HG03354 (cell line): Measurements from ENCODE around the gene NLK.

Experiments used
- ATAC-seq: cut with Tn5 transposase; IDR thresholded peaks from one replicate; pipeline ENCODE4 v1.9.1; 2021; ENCODE audit warnings: mild to moderate bottlenecking; ENCODE audit not compliant: unreplicated experiment, poor library complexity, severe bottlenecking

NLK gene

DNA sequence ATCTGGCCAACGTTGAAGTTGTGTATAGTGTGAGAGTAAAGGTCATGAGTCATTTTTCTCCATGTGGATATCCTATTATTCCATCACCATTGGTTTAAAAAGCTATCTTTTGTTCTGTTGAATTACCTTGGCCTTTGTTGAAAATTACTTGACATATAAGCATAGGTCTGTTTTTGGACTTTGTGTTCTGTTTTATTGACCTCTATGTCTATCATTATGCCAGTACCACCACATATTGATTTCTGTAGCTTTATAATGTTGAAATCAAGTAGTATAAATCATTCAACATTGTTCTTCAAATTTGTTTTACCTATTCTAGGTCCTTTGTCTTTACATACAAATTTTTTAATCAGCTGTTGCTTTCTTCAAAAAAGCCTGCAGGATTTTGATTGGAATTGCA is 58.5 kb downstream of the NLK start:
- ATAC-seq: no peak

DNA sequence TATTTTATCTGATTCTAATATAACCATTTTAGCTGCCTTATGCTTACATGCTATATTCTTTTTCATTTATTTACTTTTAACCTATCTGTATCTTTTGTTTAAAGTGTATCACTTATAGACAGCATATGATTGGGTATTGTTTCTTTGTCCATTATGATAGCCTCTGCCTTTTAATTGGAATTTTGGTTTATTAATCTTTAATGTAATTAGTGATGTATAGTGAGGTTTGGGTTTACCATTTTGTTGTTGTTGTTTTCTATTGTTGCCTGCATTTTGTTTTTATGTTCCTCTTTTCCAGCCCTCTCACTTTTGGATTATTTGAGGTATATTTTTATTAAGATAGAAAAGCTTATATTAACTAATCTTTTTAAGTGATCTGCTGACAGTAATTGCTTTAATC is 59.4 kb downstream of the NLK start:
- ATAC-seq: no peak

DNA sequence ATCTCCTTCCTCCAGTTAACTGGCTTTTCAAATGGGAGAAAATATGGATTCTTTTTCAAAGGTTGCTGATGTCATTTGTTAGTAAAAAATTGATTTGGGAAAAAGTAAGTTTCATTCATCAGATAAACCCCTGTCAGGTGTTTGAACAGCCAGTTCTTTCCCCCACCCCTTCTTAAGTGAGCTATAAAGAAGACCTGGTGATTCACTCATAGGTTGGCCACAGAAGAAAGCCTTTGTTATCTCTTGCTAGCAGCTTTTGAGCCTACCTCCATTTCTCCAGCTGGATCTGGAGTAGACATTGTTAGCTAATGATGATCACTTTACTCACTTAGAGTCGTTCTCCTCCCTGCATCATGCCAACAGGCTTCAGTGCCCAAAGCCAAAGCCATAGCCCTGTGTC is 63.0 kb downstream of the NLK start:
- ATAC-seq: no peak

DNA sequence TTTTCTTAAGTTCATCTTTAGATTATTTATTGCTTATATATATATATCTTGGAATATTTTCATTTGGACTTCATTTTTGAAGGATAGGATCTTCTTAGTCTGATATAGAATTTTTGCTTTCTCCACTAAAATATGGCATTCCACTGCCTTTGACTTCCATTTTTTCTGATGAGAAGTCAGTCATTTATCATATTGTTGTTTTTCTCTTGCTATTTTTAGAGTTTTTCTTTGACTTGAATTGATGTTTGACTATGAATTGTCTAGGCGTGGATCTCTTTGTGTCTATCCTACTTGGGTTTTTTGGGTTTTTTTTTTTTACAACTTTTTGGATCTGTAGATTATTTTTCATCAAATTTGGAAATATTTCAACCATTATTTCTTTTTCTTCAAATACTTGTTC is 67.7 kb downstream of the NLK start:
- no peak for ATAC-seq

DNA sequence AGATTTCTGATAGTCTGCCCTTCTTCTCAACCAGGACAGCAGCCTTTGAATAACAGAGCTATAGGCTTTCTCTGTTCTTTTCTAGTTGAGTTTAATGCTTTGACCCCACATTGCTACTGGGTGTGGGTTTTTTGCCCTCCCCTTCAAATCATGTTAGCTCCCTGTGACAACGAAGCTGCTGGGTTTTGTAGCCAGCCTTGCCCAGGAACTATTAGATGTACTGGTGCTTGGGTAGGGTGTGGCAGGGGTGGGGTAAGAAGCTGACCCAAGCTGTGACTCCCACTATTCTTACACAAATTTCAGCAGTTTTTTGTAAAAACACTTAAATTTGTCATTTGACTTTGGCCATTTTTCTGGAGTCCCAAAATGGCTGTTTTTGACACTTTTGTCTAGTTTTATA is 69.7 kb downstream of the NLK start:
- ATAC-seq: no peak

DNA sequence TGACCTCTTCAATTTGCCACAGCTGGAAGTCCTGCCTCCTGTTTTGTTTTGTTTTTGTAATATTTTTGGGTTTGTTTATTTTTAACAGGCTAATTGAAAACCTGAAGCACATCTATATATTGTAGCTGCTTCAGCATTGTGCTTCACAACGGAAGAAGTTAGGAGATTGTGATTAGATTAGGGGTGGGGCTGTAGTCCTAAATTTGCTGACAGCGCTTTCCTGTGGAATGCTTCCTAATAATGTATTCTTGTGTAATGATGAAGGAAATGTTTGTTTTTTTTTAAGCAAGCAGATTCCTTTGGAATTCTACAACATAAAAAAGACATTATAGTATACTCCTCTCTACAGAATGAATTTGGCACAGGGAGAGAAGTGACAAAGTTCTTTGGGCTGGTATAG is 70.1 kb downstream of the NLK start:
- ATAC-seq: no peak

DNA sequence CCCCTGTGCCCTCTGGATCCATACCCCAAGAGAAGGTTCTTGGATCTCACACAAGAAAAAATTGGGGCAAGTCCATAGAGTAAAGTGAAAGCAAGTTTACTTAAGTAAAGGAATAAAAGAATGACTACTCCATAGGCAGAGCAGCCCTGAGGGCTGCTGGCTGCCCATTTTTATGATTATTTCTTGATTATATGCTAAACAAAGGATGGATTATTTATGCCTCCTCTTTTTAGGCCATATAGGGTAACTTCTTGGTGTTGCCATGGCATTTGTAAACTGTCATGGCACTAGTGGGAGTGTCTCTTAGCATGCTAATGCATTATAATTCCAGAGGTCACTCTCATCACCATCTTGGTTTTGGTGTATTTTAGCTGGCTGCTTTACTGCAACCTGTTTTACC is 70.8 kb downstream of the NLK start:
- no peak for ATAC-seq

DNA sequence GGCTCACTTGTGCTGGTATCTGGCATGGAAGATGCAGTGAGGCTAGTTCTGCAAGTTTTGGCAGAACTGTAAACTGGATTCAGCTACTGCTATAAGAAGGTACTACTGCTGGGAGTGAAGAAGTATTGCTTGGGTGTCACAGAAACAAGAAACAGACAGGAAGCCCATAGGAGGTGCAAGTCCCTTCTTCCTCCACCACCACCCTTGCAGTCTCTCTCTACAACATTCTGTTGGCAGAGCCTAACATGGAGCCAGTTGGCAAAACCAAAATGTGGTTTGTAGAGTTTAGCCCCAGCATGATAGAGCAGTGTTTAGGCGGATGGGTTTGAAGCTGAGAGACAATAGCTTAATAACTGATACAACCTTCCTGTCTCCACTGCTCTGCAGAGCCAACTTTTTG is 72.6 kb downstream of the NLK start:
- ATAC-seq: no peak

DNA sequence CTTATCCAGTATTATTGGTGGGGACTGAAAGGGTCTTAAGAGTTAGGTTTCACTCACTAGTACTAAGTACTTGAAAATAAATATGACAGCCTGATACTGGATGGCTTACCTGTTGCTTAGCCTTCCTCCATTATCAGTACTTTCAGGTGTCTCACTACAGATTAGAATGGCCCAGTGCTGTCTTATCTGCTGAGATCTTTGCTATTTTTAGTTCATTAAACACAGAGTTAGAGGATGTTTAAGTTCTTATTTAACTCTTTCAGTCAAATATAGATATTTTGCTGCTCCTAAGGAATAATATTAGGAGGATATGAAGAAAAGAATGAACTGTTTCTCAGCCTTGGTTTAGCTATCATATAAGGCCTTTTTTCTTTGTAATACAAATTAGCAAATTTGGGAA is 74.8 kb downstream of the NLK start:
- no peak for ATAC-seq

DNA sequence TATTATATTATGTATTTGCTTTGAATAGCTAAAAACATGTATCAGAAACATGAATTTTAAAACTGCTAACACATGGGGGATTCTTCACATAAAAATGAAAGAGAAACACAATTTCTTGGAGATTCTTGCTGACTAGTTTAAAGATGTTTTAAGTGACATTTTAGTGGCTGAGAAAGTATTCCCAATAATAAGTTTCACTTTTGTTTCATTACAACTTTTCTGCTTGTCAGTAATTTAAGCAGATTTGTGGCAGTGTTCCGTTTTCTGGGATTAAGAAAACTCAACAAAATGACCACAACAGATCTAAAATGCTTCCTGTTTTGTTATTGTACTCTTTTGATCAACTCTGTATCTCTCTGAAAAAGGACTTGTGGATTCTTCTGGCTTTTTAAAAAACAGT is 75.9 kb downstream of the NLK start:
- ATAC-seq: no peak

DNA sequence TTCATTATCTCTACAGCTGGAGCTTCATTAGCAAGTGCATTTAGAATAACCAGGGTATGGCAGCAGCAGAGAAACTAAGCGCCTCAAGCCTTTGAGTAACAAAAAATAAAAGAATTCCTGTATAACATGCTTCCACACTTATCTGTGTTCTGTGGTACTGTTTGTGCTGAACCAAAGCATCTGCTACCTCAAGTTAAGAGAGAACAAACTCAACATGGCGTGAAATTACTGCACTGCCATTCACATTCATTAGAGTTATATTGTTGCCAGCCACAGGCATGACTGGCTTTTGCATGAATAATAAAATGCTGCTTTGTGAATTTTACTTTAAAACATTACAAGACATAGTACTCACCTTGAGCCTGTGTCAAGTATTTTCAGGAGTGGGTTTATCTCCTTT is 76.6 kb downstream of the NLK start:
- ATAC-seq: no peak

DNA sequence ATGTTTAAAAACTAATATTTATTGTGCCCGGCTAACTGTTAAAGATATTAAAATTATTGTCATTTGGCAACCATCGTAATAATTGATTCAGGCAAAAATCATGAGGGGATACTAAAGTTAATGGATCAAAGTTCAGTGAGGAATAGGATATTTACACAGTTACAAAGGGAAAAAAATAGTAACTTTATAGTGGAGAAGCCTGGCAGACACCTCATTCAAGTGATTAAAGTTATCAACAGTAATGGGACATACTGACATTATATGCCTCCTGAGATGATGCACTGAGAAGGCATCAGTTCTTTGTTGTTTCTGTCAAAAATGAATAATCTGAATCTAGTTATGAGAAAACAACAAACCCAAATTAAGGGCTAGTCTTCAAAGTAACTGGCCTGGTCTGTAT is 77.1 kb downstream of the NLK start:
- no peak for ATAC-seq

DNA sequence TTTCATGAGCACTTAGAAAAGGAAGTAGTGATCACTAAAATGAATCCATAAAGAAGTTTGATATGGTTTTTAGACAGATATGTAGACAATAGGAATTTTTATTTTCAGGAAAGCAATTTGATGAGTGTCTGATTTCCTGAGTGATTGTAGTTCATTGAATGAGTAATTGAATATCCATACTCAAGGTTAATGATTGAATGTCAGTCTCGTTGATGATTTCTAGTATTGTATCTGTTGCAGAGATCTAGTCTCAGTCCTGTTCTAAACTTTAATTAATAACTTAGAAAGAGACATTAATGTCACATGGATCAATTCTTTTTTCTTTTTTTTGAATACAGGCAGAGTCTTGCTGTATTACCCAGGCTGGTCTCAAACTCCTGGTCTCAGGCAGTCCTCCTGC is 78.3 kb downstream of the NLK start:
- ATAC-seq: no peak

DNA sequence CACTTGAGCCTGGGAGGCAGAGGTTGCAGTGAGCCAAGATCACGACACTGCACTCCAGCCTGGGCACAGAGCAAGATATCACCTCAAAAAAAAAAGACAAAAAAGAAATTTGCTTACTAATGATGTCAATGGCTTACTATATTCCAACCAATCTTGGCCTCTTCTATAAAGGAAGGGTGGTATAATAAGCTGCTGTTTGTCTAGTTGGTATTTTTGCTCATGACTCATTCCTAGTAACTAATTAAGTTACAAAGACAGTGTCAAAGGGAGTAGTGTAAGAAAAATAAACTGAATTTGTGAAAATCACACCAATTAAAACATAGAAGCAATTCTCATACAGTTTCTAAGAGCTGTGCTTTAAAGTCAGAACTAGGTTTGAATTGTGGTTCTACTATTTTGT is 82.5 kb downstream of the NLK start:
- no peak for ATAC-seq

DNA sequence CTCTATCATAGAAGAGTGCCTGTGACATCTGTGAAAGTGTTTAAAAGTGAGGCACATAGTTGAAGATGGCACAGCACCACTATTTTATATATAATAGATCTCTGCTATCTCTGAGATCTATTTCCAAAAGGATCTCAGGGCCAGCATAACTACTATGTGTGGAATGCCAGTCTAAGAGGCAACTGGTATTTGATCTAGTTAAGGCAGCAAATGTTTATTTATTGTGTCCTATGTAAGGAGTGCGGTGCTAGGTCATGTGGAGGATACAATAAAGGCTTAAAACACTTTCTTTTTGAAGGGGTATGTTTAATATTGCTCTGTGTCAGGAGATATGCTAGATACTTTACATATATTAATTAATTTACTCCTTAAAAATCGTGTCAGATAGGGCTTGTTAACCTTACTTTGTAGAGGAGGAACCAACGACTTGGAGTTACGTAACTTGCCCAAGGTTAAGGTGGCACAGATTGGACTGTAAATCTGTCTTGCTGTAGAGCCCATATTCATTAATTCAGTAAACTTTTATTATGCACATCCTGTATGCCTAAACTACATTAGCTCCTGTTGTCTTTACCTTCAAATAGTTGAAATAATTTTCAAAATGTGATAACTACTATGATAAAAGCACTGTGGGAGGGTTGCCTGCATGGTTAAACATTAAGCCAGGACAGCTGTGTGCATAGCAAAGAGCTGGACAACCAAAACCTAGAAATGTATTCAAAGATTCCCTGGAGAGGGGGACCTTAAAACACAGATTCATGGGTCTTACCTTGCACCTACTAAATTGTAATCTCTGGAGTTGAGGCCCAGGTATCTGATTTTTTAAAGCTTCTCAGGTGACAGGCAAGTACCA is 83.3 kb downstream of the NLK start:
- no peak for ATAC-seq

DNA sequence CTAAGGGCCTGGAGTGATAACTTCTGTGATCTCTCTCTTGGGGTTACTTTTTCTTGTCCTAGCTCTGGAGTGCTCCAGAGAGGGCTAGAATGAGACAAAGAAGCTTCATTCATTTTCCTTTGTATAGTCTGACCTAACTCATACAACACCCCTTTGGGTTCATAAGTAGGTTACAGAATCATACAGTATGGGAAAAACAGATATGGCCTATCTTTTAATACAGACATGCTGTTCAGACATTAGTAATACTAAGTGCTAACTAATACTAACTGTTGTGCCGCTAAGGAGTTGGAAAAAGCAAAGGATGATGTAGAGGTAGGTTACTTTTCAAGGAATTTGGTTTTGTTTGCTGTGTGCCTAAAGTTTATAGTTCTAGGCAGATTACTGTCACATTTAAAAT is 84.7 kb downstream of the NLK start:
- ATAC-seq: no peak

DNA sequence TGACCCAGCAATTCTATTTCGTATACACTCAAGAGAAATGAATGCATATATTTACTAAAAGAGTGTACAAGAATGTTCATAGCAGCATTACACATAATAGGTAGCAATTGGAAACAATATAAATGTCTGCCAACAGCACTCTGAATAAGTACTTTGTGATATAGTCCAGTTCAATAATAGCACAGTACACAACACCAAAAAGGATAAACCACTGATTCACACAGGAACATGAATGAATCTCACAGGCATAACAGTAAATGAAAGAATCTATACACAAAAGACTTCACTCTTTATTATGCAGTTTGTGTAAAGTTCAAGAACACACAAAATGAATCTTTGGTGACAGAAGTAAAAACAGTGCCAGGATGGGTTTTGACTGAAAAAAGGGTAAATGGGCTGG is 86.3 kb downstream of the NLK start:
- no peak for ATAC-seq

DNA sequence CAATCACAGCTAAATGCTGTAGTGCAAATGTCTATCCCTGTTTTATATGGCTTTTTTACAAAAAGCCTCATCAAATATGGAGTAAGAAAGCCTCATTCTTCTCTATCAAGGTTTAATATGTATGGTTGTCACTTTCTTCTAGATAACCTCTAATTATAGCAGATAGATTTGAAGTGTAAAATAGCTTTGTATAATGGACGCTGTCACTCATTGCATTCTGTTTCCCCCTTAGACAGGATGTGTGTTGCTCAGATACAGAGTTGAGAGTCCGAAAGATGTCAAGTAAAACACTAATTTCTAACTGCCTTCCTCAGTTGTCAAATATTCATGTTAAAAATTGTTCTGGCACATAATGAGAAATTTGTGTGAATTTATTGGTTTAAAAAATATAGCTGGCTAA is 88.0 kb downstream of the NLK start:
- no peak for ATAC-seq

DNA sequence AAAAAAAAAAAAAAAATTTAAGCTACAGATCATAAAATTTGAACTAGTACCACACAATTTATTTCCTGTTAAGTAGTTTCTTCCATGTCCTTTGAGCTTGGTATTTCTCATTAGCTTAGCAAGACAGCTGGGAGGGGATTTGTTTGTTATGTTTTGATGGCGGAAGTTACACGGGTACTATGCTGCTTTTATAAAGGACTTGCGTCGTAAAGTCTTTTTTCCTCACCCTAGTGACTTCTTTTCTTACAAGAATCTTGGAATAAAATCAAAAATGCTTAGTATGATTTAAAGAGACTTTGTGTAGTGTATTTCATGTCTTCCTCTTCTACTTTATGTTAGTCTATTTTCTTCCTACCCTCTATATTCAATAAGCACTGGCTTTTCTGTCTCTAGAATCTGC is 89.1 kb downstream of the NLK start:
- ATAC-seq: no peak

DNA sequence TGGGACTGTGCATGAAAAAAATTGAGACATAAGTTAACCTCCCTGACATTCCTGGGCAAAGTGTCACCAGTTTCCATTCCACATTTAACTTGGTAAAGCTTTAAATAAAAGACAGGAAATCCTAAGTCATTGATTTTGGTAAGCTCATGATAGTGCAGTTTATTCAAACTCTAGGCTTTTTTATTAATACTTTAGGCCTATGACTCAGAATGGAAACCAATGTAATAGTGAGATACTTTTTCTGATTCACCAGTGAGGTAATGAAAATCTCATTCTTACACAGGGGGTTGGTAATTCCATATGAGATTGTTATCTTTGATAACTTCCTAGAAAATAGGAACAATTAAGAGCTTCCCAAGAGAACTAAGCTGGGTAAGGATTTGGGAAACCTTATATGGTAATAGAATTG is 91.1 kb downstream of the NLK start:
- no peak for ATAC-seq

DNA sequence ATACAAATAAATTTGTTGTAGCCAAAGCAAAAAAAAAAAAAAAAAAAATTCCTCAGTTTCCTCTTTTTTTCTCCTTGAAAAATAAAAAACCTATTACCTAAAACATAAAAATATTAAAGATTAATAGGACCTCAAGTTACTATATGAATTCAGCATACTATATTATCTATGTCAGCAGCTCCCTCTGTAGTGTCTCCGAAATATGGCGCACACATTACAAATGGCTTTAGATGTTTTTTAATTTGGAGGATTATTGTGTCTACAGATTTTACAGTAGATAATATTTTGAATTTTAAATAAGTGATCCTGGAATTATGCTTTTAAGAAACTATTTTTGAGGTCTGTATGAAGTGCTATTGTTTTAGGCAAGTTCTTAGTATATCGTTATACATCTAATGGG is 94.4 kb downstream of the NLK start:
- ATAC-seq: no peak

DNA sequence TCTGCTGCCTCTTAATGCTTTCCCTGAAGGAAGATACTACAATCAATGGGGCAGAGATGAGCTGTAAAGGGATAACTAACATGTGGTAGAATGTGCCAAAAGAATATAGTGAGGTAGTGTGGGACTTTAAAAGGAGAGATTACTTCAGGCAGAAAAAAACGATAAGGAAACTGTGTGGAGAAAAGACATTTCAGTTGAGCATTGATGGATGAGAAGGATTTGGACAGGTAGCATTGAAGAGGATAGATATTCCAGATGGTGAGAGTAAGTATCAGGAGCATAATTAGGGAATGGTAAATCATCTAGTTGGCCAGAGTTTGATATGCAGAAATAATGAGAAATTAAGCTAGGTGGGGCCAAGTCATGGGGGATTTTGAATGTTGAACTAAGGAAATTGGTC is 97.3 kb downstream of the NLK start:
- no peak for ATAC-seq
